Peyer's patch (tissue), 4 donors: ENCODE data around the gene GPR162. TPM values are rescaled to one million over a fixed set of nuclear protein-coding genes. Genes with fewer than 3 reads are reported as not detected.
A peak's percentile ranks its signal among the peaks of the same experiment; 100 is the strongest.
"Not testable (repeated sequence)": the region's sequence is repeated elsewhere in the genome, so short reads cannot be mapped to it uniquely, and the experiment has no call there.

Experiments used
- DNase-seq, 3 donors: peaks; one replicate each; pipeline ENCODE4 v3.0.0-alpha.2; 2017 to 2019
- H3K27ac ChIP-seq, 4 donors: fragments of 200-600 bp; sonication (generic); one replicate each; pipeline ENCODE4 v1.5.1; 2016 to 2019
- H3K27me3 ChIP-seq, 2 donors: fragments of 200-600 bp; sonication (generic); one replicate each; pipeline ENCODE4 v1.5.1; 2019
- H3K36me3 ChIP-seq, 3 donors: fragments of 200-600 bp; sonication (generic); one replicate each; pipeline ENCODE4 v1.5.1; 2016 to 2019
- H3K4me1 ChIP-seq, 4 donors: fragments of 200-600 bp; sonication (generic); one replicate each; pipeline ENCODE4 v1.5.1; 2016 to 2019
- H3K4me3 ChIP-seq, 4 donors: fragments of 200-600 bp; sonication (generic); 1 replicate in 3 of 4; 2 replicates in 1 of 4; pipeline ENCODE4 v1.5.1; 2016 to 2019; ENCODE audit warnings: mild to moderate bottlenecking in 1 of 4
- H3K9me3 ChIP-seq, 4 donors: fragments of 200-600 bp; sonication (generic); one replicate each; pipeline ENCODE4 v1.5.1; 2016 to 2019; ENCODE audit warnings: mild to moderate bottlenecking in 1 of 4
- POLR2A ChIP-seq, 2 donors: fragments of 450-650 bp; IDR thresholded peaks; one replicate each; pipeline ENCODE4 v1.5.1; 2017; ENCODE audit warnings: antibody characterized with exemption in 2 of 2, mild to moderate bottlenecking in 2 of 2, moderate library complexity in 2 of 2
- total RNA-seq, 4 donors: library from RNA; depleted of rRNA; stranded (reverse); fragments of >200 nt; gene quantifications; one replicate each; pipeline ENCODE4 v1.1.0, GENCODE V29; 2016
- TF ChIP-seq, protein P1 (sequence below), 6 experiments: fragments of 450-650 bp in 4 of 6; fragments of 200-600 bp in 2 of 6; sonication (generic) in 1 of 6; IDR thresholded peaks; one replicate each; pipeline ENCODE4 v1.5.1; 2017 to 2019; ENCODE audit warnings: antibody characterized with exemption in 6 of 6, mild to moderate bottlenecking in 3 of 6, moderate library complexity in 1 of 6

GPR162 gene
- total RNA-seq, 4 donors from 2014 or later, result 2.5 to 11.6 (median 4.1) TPM; not detected in 1

DNA sequence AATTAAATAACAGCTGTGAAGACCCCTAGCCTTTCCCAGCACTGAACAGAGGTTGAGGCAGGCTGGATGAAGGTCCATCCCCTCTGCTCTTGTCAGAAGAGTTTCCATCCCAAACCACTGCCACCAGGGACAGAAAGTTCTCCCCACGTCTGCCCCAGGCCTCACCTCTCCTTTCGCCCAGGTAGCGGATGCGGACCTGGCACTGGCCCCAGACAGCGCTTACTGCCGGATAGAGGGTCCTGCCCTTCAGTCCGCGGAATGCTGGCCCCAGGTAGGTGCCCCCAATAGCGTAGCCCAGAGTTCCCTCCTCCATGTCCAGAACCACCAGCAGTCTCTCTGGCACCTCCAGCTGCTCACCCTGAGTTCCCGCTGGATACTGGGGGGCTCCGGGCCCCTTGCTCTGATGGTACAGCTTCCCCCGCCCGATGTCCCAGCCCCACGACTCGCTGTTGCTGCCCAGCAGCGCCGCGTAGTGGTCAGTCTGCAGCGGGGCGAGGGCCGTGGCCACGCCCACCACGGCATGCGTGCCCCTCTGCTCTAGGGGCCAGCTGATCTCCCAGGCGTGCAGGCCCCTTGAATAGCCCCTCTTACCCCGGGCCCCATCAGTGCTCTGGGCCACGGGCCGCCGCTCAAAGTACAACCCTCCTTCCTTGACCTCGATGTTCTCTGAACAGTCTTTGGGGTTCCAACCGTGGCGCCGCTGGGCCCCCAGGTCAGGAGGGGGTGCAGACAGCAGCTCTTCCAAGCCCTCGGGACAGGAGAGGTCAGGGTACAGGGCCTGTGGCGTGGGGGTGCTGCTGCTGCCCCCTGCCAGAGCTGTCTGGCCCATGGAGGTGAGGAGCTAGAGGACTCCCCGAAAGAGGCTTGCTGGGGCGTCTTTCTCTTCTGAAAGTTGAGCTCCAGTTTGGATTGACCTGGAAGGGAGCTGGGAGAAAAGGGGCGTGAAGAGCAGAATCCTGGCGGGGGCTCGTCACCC is 50.7 kb downstream of the GPR162 start:
- TF ChIP-seq, protein P1, sequence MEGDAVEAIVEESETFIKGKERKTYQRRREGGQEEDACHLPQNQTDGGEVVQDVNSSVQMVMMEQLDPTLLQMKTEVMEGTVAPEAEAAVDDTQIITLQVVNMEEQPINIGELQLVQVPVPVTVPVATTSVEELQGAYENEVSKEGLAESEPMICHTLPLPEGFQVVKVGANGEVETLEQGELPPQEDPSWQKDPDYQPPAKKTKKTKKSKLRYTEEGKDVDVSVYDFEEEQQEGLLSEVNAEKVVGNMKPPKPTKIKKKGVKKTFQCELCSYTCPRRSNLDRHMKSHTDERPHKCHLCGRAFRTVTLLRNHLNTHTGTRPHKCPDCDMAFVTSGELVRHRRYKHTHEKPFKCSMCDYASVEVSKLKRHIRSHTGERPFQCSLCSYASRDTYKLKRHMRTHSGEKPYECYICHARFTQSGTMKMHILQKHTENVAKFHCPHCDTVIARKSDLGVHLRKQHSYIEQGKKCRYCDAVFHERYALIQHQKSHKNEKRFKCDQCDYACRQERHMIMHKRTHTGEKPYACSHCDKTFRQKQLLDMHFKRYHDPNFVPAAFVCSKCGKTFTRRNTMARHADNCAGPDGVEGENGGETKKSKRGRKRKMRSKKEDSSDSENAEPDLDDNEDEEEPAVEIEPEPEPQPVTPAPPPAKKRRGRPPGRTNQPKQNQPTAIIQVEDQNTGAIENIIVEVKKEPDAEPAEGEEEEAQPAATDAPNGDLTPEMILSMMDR (IDR thresholded peaks at IDR 0.05), result peak; percentile 73 to 98 (median 96)
- no peak for TF ChIP-seq POLR2A (IDR thresholded peaks at IDR 0.05)
- Histone ChIP-seq H3K27me3 (no peaks in the 10 kb centered on the region), H3K36me3 (peaks cover 0 to 24% (median 0%) of the 10 kb centered on the region in 3 donors), H3K27ac (peak overlapping the region; percentile 77 to 86 (median 82)), H3K4me3 (peak overlapping the region; percentile 63 to 79 (median 75)), H3K4me1 (peaks cover 0 to 51% (median 22%) of the 10 kb centered on the region in 4 donors), H3K9me3 (no peaks in the 10 kb centered on the region)
- peak; percentile 86 to 94 (median 93) for DNase-seq

DNA sequence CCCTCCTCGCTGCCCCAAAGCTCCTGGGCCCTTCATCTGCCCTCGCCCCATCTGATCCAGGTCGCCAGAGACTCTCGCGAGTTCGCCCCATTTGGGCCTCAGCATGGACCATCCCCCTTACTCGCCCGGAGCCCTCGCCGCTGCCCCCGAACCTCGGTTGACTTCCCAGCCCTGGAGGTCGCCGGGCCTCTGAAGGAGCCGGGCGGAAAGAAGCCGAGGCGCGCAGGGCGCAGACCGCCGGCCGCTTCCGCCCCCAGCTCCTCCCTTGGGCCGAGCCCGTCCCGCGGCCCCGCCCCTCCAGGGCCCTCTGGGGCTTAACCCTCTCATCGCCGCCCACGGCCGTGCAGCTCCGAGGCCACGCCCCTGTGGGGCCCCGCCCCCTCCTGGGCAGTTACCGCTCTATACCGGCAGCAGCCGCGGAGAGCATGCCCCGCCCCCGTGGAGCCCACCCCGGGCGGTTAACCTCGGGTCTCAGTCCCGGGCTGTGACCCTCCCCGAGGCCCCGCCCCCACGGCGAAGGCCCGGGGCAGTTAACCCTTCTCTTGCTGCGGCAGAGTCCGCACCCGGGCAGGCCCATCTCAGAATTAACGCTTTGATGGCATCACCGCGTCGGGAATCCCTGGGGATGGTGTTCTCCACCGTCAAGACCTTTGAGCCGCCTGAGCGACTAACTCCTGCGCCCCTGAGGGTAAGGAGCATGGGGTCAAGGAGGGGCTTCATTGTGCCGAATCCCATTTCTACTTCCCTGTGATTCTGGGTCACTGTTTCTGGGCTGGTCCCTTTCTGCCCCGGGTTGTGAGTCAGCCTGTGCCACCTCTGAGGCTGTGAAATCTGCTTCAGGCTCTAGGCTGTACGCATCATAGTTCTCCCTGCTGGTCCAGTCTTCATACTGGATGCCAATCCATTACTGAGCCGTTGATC is 51.7 kb downstream of the GPR162 start, which contains the start of gene SPSB2:
Gene SPSB2, minus strand, starts transcription at position 210 of the 921 bp plus-strand sequence. CDS start 402 bp downstream, outside the sequence.
- peak; percentile 67 to 79 for TF ChIP-seq POLR2A (IDR thresholded peaks at IDR 0.05)
- TF ChIP-seq, protein P1 (IDR thresholded peaks at IDR 0.05), result peak in 2 of 6 experiments; percentile 13 to 23
- H3K9me3 ChIP-seq, result no peaks in the 10 kb centered on the region
- peaks cover 0 to 24% (median 0%) of the 10 kb centered on the region in 3 donors for H3K36me3 ChIP-seq
- peaks cover 0 to 50% (median 22%) of the 10 kb centered on the region in 4 donors for H3K4me1 ChIP-seq
- no peaks in the 10 kb centered on the region for H3K27me3 ChIP-seq
- peak within 1 kb of the TSS; percentile 63 to 79 (median 75) for H3K4me3 ChIP-seq
- DNase-seq, result peak; percentile 98 to 99 (median 99)
- peak within 1 kb of the TSS; percentile 77 to 86 (median 82) for H3K27ac ChIP-seq

DNA sequence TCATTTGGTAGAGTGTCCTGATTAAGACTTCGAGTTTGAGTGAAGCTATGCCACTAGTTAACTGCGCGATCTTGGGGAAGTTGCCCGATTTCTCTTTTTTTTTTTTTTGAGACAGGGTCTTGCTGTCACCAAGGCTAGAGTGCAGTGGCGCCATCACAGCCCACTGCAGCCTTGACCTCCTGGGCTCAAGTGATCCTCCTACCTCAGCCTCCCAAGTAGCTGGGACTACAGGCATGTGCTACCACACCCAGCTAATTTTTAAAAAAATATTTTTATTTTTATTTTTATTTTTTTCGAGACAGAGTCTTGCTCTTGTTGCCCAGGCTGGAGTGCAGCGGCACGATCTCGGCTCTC is 52.4 kb downstream of the GPR162 start:
- not testable (repeated sequence) for DNase-seq, H3K9me3 ChIP-seq, H3K27me3 ChIP-seq
- H3K4me3 ChIP-seq, result peak overlapping the region; percentile 63 to 79 (median 75)
- peak overlapping the region; percentile 77 to 86 (median 82) for H3K27ac ChIP-seq
- peaks cover 0 to 21% (median 0%) of the 10 kb centered on the region in 3 donors for H3K36me3 ChIP-seq
- H3K4me1 ChIP-seq, result peaks cover 0 to 43% (median 16%) of the 10 kb centered on the region in 4 donors

Other genes with a start within 250 kb of the GPR162 start
- 100 to 1,000 TPM; 129 to 209 (median 167) TPM for gene CHD4, start 214.4 kb upstream of the GPR162 start, total RNA-seq
- gene LPAR5, start 185.9 kb upstream of the GPR162 start, total RNA-seq, result 10 to 100 TPM; 18.7 to 36.2 (median 25.3) TPM
- gene ACRBP, start 174.4 kb upstream of the GPR162 start, total RNA-seq, result 10 to 100 TPM in 2 of 4 donors, 1 to 10 TPM in 2; 5.1 to 12.1 (median 10.3) TPM
- gene ING4, start 158.7 kb upstream of the GPR162 start, total RNA-seq, result 100 to 1,000 TPM in 1 of 4 donors, 10 to 100 TPM in 3; 32.6 to 109 (median 45.4) TPM
- 10 to 100 TPM; 35.6 to 96.6 (median 80.2) TPM for gene ZNF384, start 132.4 kb upstream of the GPR162 start, total RNA-seq
- gene PIANP, start 121.0 kb upstream of the GPR162 start, total RNA-seq, result not detected
- gene COPS7A, start 97.8 kb upstream of the GPR162 start, total RNA-seq, result 10 to 100 TPM; 38.4 to 72.6 (median 51.8) TPM
- gene MLF2, start 68.7 kb upstream of the GPR162 start, total RNA-seq, result 100 to 1,000 TPM in 3 of 4 donors, 10 to 100 TPM in 1; 94.9 to 212 (median 182) TPM
- gene PTMS, start 55.5 kb upstream of the GPR162 start, total RNA-seq, result 10 to 100 TPM; 44.2 to 87.5 (median 53.0) TPM
- 1 to 10 TPM in 3 of 4 donors, not detected in 1; 1.3 to 3.0 (median 1.6) TPM for gene LAG3, start 49.3 kb upstream of the GPR162 start, total RNA-seq
- 1 to 10 TPM; 2.1 to 9.1 (median 4.0) TPM for gene CD4, start 32.3 kb upstream of the GPR162 start, total RNA-seq
- gene P3H3, start 6.6 kb downstream of the GPR162 start, total RNA-seq, result 10 to 100 TPM in 2 of 4 donors, 1 to 10 TPM in 2; 3.7 to 40.4 (median 8.7) TPM
- 1 to 10 TPM in 1 of 4 donors, under 1 TPM in 2, not detected in 1; 0.85 to 6.6 (median 0.94) TPM for gene GNB3, start 19.1 kb downstream of the GPR162 start, total RNA-seq
- 10 to 100 TPM; 44.2 to 51.2 (median 46.3) TPM for gene CDCA3, start 29.5 kb downstream of the GPR162 start, total RNA-seq
- gene USP5, start 30.3 kb downstream of the GPR162 start, total RNA-seq, result 10 to 100 TPM; 41.0 to 94.1 (median 47.1) TPM
- 1,000 to 10,000 TPM in 1 of 4 donors, 100 to 1,000 TPM in 3; 591 to 1,061 (median 658) TPM for gene TPI1, start 45.7 kb downstream of the GPR162 start, total RNA-seq
- gene SPSB2, start 51.5 kb downstream of the GPR162 start, total RNA-seq, result 10 to 100 TPM in 2 of 4 donors, 1 to 10 TPM in 2; 4.1 to 12.3 (median 9.9) TPM
- gene LRRC23, start 83.0 kb downstream of the GPR162 start, total RNA-seq, result 10 to 100 TPM in 1 of 4 donors, 1 to 10 TPM in 2, not detected in 1; 1.7 to 35.5 (median 3.0) TPM
- 10 to 100 TPM in 2 of 4 donors, 1 to 10 TPM in 2; 4.6 to 11.7 (median 8.8) TPM for gene ENO2, start 92.8 kb downstream of the GPR162 start, total RNA-seq
- 100 to 1,000 TPM in 3 of 4 donors, 10 to 100 TPM in 1; 77.6 to 337 (median 125) TPM for gene ATN1, start 106.1 kb downstream of the GPR162 start, total RNA-seq
- not detected for gene RNU7-1, start 122.0 kb downstream of the GPR162 start, total RNA-seq
- 100 to 1,000 TPM; 146 to 339 (median 156) TPM for gene C12orf57, start 122.2 kb downstream of the GPR162 start, total RNA-seq
- gene PTPN6, start 129.5 kb downstream of the GPR162 start, total RNA-seq, result 100 to 1,000 TPM in 1 of 4 donors, 10 to 100 TPM in 3; 41.6 to 183 (median 44.4) TPM
- 100 to 1,000 TPM; 162 to 219 (median 174) TPM for gene PHB2, start 148.8 kb downstream of the GPR162 start, total RNA-seq
- 10 to 100 TPM in 3 of 4 donors, 1 to 10 TPM in 1; 9.1 to 24.8 (median 18.3) TPM for gene EMG1, start 149.1 kb downstream of the GPR162 start, total RNA-seq
- 100 to 1,000 TPM in 3 of 4 donors, 10 to 100 TPM in 1; 18.2 to 230 (median 179) TPM for gene LPCAT3, start 196.7 kb downstream of the GPR162 start, total RNA-seq
- 100 to 1,000 TPM in 2 of 4 donors, 10 to 100 TPM in 2; 55.9 to 187 (median 108) TPM for gene C1S, start 238.9 kb downstream of the GPR162 start, total RNA-seq